ENCODE measurements around the gene KSR1.

- no peak for TF ChIP-seq CTCF (IDR thresholded peaks at IDR 0.05)
- no peak for TF ChIP-seq REST (IDR thresholded peaks at IDR 0.05; ENCODE audit: low read depth, low read length)
- no peak for TF ChIP-seq YY1 (IDR thresholded peaks at IDR 0.05; ENCODE audit: low read depth)
- TF ChIP-seq CHD2 (IDR thresholded peaks at IDR 0.05; ENCODE audit: low read length, partially characterized antibody): no peak
- no peak for TF ChIP-seq PBX3 (IDR thresholded peaks at IDR 0.05)
- TF ChIP-seq POLR2AphosphoS5 (IDR thresholded peaks at IDR 0.05; ENCODE audit: low read depth, low read length): no peak
- TF ChIP-seq, protein P1, sequence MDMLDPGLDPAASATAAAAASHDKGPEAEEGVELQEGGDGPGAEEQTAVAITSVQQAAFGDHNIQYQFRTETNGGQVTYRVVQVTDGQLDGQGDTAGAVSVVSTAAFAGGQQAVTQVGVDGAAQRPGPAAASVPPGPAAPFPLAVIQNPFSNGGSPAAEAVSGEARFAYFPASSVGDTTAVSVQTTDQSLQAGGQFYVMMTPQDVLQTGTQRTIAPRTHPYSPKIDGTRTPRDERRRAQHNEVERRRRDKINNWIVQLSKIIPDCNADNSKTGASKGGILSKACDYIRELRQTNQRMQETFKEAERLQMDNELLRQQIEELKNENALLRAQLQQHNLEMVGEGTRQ (IDR thresholded peaks at IDR 0.05; ENCODE audit: borderline replicate concordance, low read depth, low read length): no peak
- TF ChIP-seq, protein P2, sequence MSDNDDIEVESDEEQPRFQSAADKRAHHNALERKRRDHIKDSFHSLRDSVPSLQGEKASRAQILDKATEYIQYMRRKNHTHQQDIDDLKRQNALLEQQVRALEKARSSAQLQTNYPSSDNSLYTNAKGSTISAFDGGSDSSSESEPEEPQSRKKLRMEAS (IDR thresholded peaks at IDR 0.05; ENCODE audit: low read depth): no peak
- TF ChIP-seq RCOR1 (IDR thresholded peaks at IDR 0.05; ENCODE audit: low read length): no peak
Measured at GRCh38 chr17:27449988-27450387, 6.3 kb upstream of the KSR1 start.
